Uterus (tissue), 2 donors: ENCODE data around the gene OTUD4.

Experiments
- POLR2A ChIP-seq, 2 donors: fragments of 450-650 bp; IDR thresholded peaks; one replicate each; pipeline ENCODE4 v1.6.1; 2016; ENCODE audit warnings: antibody characterized with exemption in 2 of 2, mild to moderate bottlenecking in 1 of 2, moderate library complexity in 1 of 2
- TF ChIP-seq, protein P1 (sequence below), 4 experiments: fragments of 200-600 bp in 2 of 4; fragments of 450-650 bp in 2 of 4; sonication (generic) in 2 of 4; IDR thresholded peaks; one replicate each; pipeline ENCODE4 v1.5.1; 2016 to 2019; ENCODE audit warnings: antibody characterized with exemption in 4 of 4, mild to moderate bottlenecking in 2 of 4, moderate library complexity in 1 of 4

DNA sequence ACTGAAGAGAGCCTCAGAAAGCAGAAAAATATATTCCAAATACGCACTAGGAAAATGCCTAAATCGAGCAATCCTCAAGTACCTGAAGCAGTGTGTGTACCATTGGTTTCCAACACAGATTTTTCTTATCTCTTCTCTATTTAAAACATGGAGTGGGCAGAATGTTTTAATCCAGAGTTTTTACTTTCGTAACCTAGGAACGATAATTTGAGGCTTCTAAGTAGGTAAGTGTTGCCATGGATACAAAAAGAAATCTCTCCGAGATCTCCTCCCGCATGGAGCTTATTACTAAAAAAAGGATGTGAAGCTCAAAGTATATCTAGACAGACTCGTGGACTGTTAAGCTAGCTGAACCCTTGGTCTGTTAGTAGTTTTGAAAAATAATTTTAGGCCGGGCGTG lies 23.0 kb upstream of the OTUD4 start:
- TF ChIP-seq, protein P1, sequence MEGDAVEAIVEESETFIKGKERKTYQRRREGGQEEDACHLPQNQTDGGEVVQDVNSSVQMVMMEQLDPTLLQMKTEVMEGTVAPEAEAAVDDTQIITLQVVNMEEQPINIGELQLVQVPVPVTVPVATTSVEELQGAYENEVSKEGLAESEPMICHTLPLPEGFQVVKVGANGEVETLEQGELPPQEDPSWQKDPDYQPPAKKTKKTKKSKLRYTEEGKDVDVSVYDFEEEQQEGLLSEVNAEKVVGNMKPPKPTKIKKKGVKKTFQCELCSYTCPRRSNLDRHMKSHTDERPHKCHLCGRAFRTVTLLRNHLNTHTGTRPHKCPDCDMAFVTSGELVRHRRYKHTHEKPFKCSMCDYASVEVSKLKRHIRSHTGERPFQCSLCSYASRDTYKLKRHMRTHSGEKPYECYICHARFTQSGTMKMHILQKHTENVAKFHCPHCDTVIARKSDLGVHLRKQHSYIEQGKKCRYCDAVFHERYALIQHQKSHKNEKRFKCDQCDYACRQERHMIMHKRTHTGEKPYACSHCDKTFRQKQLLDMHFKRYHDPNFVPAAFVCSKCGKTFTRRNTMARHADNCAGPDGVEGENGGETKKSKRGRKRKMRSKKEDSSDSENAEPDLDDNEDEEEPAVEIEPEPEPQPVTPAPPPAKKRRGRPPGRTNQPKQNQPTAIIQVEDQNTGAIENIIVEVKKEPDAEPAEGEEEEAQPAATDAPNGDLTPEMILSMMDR (IDR thresholded peaks at IDR 0.05), result no peak
- TF ChIP-seq POLR2A (IDR thresholded peaks at IDR 0.05), result no peak
